ENCODE data around the gene ANKRD33B.
"Not testable (repeated sequence)": the region's sequence is repeated elsewhere in the genome, so short reads cannot be mapped to it uniquely, and the experiment has no call there.

The ANKRD33B gene

GRCh38 chr5:10564838-10565784 lies 1.2 kb downstream of the ANKRD33B start:
- FAIRE-seq (no peak), DNase-seq (ENCODE audit: insufficient read length) (no peak)
- TF ChIP-seq POLR2A (IDR thresholded peaks at IDR 0.05; ENCODE audit: low read depth, low read length) (no peak), POLR2AphosphoS5 (IDR thresholded peaks at IDR 0.05; ENCODE audit: low read depth, low read length) (peak; percentile 54; the same call in 1 of the 2 replicates)

GRCh38 chr5:10565785-10566542 lies 2.1 kb downstream of the ANKRD33B start:
- FAIRE-seq, result peak; percentile 40
- DNase-seq (ENCODE audit: insufficient read length), result no peak
- no peak for TF ChIP-seq POLR2AphosphoS5 (IDR thresholded peaks at IDR 0.05; ENCODE audit: low read depth, low read length)
- TF ChIP-seq POLR2A (IDR thresholded peaks at IDR 0.05; ENCODE audit: low read depth, low read length), result peak; percentile 26; the same call in 1 of the 2 replicates
- no peak for TF ChIP-seq TAF1 (IDR thresholded peaks at IDR 0.05; ENCODE audit: borderline replicate concordance, low read depth, low read length)

GRCh38 chr5:10566543-10567068 lies 2.7 kb downstream of the ANKRD33B start:
- TF ChIP-seq TAF1 (IDR thresholded peaks at IDR 0.05; ENCODE audit: borderline replicate concordance, low read depth, low read length) (no peak), POLR2A (IDR thresholded peaks at IDR 0.05; ENCODE audit: low read depth, low read length) (no peak), POLR2AphosphoS5 (IDR thresholded peaks at IDR 0.05; ENCODE audit: low read depth, low read length) (no peak)
- DNase-seq (ENCODE audit: insufficient read length) (no peak), FAIRE-seq (no peak)

- no peak for TF ChIP-seq TAF1 (IDR thresholded peaks at IDR 0.05; ENCODE audit: borderline replicate concordance, low read depth, low read length)
- TF ChIP-seq POLR2AphosphoS5 (IDR thresholded peaks at IDR 0.05; ENCODE audit: low read depth, low read length), result no peak
- no peak for TF ChIP-seq POLR2A (IDR thresholded peaks at IDR 0.05; ENCODE audit: low read depth, low read length)
- DNase-seq (ENCODE audit: insufficient read length), result no peak
- peak; percentile 17 for FAIRE-seq
Measured at GRCh38 chr5:10567121-10567591, 3.3 kb downstream of the ANKRD33B start.

GRCh38 chr5:10567781-10568321 lies 4.0 kb downstream of the ANKRD33B start:
- FAIRE-seq (no peak), DNase-seq (ENCODE audit: insufficient read length) (no peak)
- TF ChIP-seq POLR2A (IDR thresholded peaks at IDR 0.05; ENCODE audit: low read depth, low read length) (no peak), TAF1 (IDR thresholded peaks at IDR 0.05; ENCODE audit: borderline replicate concordance, low read depth, low read length) (no peak), POLR2AphosphoS5 (IDR thresholded peaks at IDR 0.05; ENCODE audit: low read depth, low read length) (no peak)

DNA sequence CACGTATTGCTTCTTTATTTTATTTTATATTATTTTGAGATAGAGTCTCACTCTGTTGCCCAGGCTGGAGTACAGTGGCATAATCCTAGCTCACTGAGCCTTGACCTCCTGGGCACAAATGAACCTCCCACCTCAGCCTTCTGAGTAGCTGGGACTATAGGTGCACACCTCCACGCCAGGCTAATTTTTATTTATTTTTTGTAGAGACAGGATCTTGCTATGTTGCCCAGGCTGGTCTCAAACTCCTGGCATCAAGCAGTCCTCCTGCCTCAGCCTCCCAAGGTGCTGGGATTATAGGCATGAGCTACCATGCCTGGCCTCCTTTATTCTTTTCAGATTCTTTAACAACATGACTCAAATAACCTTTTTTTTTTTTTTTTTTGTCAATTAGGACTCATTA lies 6.7 kb downstream of the ANKRD33B start:
- DNase-seq (ENCODE audit: insufficient read length); FAIRE-seq: not testable (repeated sequence)

GRCh38 chr5:10572451-10572850 lies 8.6 kb downstream of the ANKRD33B start:
- no peak for TF ChIP-seq TAF1 (IDR thresholded peaks at IDR 0.05; ENCODE audit: borderline replicate concordance, low read depth, low read length)
- TF ChIP-seq POLR2A (IDR thresholded peaks at IDR 0.05; ENCODE audit: low read depth, low read length), result no peak
- FAIRE-seq (no peak), DNase-seq (ENCODE audit: insufficient read length) (no peak)

DNA sequence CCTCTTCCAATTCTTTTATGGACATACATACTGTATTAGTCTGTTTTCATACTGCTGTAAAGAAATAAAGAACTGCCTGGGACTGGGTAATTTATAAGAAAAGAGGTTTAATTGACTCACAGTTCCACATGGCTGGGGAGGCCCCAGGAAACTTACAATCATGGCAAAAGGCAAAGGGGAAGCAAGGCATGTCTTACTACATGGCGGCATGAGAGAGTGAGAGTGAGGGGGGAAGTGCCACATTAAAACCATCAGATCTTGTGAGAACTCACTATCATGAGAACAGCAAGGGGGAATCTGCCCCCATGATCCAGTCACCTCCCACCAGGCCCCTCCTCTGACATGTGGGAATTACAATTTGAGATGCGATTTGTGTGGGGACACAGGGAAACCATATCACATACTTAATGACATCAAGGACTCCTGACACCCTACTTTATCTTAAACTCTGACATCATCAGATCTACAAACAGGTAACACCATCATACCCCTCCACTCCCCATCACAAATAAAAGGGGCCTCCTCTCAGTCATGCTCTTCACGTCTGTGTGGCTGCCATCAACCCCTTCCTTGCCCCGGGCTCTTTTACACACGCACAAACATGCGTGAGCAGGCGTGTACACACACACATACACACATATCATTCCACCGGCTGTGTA lies 9.7 kb downstream of the ANKRD33B start:
- FAIRE-seq (peak; percentile 14), DNase-seq (ENCODE audit: insufficient read length) (no peak)
- no peak for TF ChIP-seq TAF1 (IDR thresholded peaks at IDR 0.05; ENCODE audit: borderline replicate concordance, low read depth, low read length)
- no peak for TF ChIP-seq POLR2AphosphoS5 (IDR thresholded peaks at IDR 0.05; ENCODE audit: low read depth, low read length)
- TF ChIP-seq POLR2A (IDR thresholded peaks at IDR 0.05; ENCODE audit: low read depth, low read length), result no peak

- DNase-seq (ENCODE audit: insufficient read length); FAIRE-seq: not testable (repeated sequence)
Measured at GRCh38 chr5:10574879-10575278, 11.0 kb downstream of the ANKRD33B start.

DNA sequence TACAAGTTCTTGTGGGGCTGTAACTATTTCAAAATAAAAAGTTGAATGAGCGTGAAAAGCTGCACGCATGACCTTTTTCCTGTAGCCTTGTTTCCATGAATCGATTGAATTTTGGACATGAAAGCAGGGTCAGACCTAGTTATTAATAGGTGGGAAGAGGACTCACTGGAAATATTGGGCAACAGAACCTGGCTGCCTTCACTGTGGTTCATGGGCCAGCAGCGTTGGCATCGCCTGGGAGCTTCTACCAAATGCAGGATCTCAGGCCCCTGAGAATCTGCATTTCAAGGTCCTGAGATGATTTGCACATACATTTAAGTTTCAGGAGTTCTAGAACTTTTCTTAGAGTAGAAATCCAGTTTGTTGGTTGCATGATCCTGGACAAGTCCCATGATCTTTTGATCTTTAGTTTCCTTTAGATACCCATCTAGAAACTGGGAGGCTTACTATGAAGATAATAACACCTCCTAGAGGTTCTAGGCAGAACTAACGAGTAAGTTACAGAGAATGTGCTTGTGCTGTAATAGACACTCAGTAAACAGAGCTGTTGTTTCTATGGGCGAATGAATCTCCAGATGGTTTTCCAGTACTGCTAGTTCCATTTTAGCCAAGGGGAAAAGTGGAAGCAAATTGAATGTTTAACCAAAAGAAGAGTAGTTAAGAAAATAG lies 12.4 kb downstream of the ANKRD33B start:
- DNase-seq (ENCODE audit: insufficient read length) (no peak), FAIRE-seq (no peak)
- TF ChIP-seq POLR2AphosphoS5 (IDR thresholded peaks at IDR 0.05; ENCODE audit: low read depth, low read length), result no peak

DNA sequence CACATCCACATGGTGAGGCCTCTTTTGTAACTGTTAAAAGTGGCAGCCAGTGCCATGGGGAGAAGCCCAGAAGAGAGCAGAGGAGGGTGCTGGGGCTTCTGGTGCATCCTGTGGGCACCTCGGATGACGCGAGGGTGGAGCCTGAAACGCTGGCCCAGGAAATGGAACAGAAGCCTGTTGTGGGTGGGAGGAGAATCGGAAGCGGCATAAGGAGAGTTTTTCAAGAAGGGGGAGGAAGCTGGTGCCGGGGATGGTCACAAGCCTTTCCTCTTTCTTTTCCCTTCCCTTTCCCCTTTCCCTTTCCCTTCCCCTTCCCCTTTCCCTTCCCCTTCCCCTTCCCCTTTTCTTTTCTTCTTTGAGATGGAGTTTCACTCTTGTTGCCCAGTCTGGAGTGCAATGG lies 12.9 kb downstream of the ANKRD33B start:
- DNase-seq (ENCODE audit: insufficient read length) (no peak), FAIRE-seq (no peak)
- TF ChIP-seq POLR2AphosphoS5 (IDR thresholded peaks at IDR 0.05; ENCODE audit: low read depth, low read length) (no peak), TAF1 (IDR thresholded peaks at IDR 0.05; ENCODE audit: borderline replicate concordance, low read depth, low read length) (no peak), POLR2A (IDR thresholded peaks at IDR 0.05; ENCODE audit: low read depth, low read length) (no peak)
